Measurements from ENCODE around the gene GPAM. TPM values are rescaled to one million over a fixed set of nuclear protein-coding genes. Genes with fewer than 3 reads are reported as not detected.

GPAM gene
- polyA plus RNA-seq, 3 donors: 0.37 to 1.3 (median 0.59) TPM

DNA sequence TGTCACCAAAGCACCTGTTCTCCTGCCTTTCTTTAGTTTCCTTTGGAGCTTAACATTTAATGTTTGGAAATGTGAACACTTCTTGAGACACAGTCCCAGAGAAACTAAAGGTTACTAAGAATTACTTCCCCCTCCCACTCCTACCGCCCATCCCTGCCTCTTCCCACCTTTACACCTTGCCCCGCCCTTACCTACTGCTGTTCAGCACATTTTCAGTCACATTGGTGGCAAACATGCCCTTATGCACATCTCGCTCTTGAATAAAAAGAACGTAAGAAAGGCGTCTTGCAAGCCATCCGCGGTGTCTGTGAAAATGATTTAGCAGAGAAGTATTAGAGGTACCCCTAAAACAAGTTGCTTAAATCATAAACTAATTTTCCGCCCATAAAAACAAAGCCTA lies 8.2 kb downstream of the GPAM start:
- Histone ChIP-seq H3K4me3 (replicated peaks in 1 of 3; ENCODE audit: low read depth in 2 of 3, low read length in 3 of 3) (no peak overlapping the region), H3K4me1 (ENCODE audit: control insufficient read depth in 1 of 2, insufficient read depth in 2 of 2, low read length in 2 of 2) (no peaks in the 10 kb centered on the region), H3K27ac (ENCODE audit: low read depth in 1 of 2, low read length in 2 of 2) (no peak overlapping the region), H3K9ac (ENCODE audit: insufficient read depth, low read length, poor library complexity, severe bottlenecking) (no peak overlapping the region), H3K36me3 (replicated peaks in 1 of 2; ENCODE audit: control insufficient read depth in 1 of 2, insufficient read depth in 2 of 2, low read length in 2 of 2) (peaks cover 53 to 87% of the 10 kb centered on the region in 2 donors), H3K79me2 (ENCODE audit: insufficient read depth, low read length) (no peaks in the 10 kb centered on the region), H3K4me2 (replicated peaks; ENCODE audit: extremely low read depth, low read length, poor library complexity, severe bottlenecking) (no peak overlapping the region), H4K20me1 (ENCODE audit: insufficient read depth, low read length) (no peaks in the 10 kb centered on the region), H2AFZ (ENCODE audit: insufficient read depth, low read depth, low read length, poor library complexity, severe bottlenecking) (no peak overlapping the region), H3K9me3 (replicated peaks in 1 of 2; ENCODE audit: control insufficient read depth in 1 of 2, insufficient read depth in 1 of 2, low read length in 2 of 2) (no peaks in the 10 kb centered on the region), H3K27me3 (ENCODE audit: control insufficient read depth in 2 of 2, insufficient read depth in 2 of 2, low read length in 2 of 2) (no peaks in the 10 kb centered on the region)
- intact Hi-C loops (cut with micrococcal nuclease): no loop called here
- DNase-seq: no peak
- peaks cover 74 to 83% of the 10 kb centered on the region in 2 donors for H3K36me3 Mint-ChIP-seq
- no peak overlapping the region for H3K27ac Mint-ChIP-seq
- H3K4me1 Mint-ChIP-seq: no peaks in the 10 kb centered on the region
- WGBS (ENCODE audit: insufficient coverage): 100% methylated on average over 2 of the region's 8 CpGs
- no peaks in the 10 kb centered on the region for H3K27me3 Mint-ChIP-seq (ENCODE audit: low read depth in 3 of 3)
- H3K4me3 Mint-ChIP-seq: no peak overlapping the region
- TF ChIP-seq, protein P1, sequence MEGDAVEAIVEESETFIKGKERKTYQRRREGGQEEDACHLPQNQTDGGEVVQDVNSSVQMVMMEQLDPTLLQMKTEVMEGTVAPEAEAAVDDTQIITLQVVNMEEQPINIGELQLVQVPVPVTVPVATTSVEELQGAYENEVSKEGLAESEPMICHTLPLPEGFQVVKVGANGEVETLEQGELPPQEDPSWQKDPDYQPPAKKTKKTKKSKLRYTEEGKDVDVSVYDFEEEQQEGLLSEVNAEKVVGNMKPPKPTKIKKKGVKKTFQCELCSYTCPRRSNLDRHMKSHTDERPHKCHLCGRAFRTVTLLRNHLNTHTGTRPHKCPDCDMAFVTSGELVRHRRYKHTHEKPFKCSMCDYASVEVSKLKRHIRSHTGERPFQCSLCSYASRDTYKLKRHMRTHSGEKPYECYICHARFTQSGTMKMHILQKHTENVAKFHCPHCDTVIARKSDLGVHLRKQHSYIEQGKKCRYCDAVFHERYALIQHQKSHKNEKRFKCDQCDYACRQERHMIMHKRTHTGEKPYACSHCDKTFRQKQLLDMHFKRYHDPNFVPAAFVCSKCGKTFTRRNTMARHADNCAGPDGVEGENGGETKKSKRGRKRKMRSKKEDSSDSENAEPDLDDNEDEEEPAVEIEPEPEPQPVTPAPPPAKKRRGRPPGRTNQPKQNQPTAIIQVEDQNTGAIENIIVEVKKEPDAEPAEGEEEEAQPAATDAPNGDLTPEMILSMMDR (IDR thresholded peaks at IDR 0.05): no peak
- peaks cover 0 to 2% (median 0%) of the 10 kb centered on the region in 7 donors for H3K9me3 Mint-ChIP-seq

DNA sequence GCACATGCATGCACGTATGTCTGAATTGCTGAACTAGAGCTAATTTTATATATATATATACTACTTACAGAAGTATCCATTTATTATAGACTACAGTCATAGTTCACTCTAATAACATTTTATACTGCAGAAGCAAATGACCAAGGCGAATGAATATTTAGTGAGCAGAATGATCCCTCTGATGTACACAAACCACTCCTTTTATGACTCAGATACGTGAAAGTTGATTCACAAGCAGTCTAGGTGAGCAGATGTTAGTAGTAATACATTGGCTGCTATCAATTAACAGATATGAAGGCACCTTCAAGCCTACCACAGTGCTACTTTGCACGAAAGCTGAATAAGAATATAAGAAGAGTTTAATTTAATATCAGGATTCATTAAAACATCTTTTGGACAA lies 10.4 kb downstream of the GPAM start:
- Histone ChIP-seq H3K4me1 (ENCODE audit: control insufficient read depth in 1 of 2, insufficient read depth in 2 of 2, low read length in 2 of 2) (no peaks in the 10 kb centered on the region), H3K79me2 (ENCODE audit: insufficient read depth, low read length) (no peaks in the 10 kb centered on the region), H3K4me3 (replicated peaks in 1 of 3; ENCODE audit: low read depth in 2 of 3, low read length in 3 of 3) (no peak overlapping the region), H4K20me1 (ENCODE audit: insufficient read depth, low read length) (no peaks in the 10 kb centered on the region), H3K36me3 (replicated peaks in 1 of 2; ENCODE audit: control insufficient read depth in 1 of 2, insufficient read depth in 2 of 2, low read length in 2 of 2) (peaks cover 51 to 87% of the 10 kb centered on the region in 2 donors), H3K4me2 (replicated peaks; ENCODE audit: extremely low read depth, low read length, poor library complexity, severe bottlenecking) (no peak overlapping the region), H3K27me3 (ENCODE audit: control insufficient read depth in 2 of 2, insufficient read depth in 2 of 2, low read length in 2 of 2) (no peaks in the 10 kb centered on the region), H2AFZ (ENCODE audit: insufficient read depth, low read depth, low read length, poor library complexity, severe bottlenecking) (no peak overlapping the region), H3K27ac (ENCODE audit: low read depth in 1 of 2, low read length in 2 of 2) (no peak overlapping the region), H3K9ac (ENCODE audit: insufficient read depth, low read length, poor library complexity, severe bottlenecking) (no peak overlapping the region), H3K9me3 (replicated peaks in 1 of 2; ENCODE audit: control insufficient read depth in 1 of 2, insufficient read depth in 1 of 2, low read length in 2 of 2) (no peaks in the 10 kb centered on the region)
- TF ChIP-seq, protein P1 (IDR thresholded peaks at IDR 0.05): no peak
- no CpG with 5 or more reads among the region's 4 CpGs for WGBS (ENCODE audit: insufficient coverage)
- no peaks in the 10 kb centered on the region for H3K4me1 Mint-ChIP-seq
- H3K4me3 Mint-ChIP-seq: no peak overlapping the region
- peaks cover 84% of the 10 kb centered on the region in 2 donors for H3K36me3 Mint-ChIP-seq
- H3K9me3 Mint-ChIP-seq: no peaks in the 10 kb centered on the region
- intact Hi-C loops (cut with micrococcal nuclease): no loop called here
- DNase-seq: no peak
- no peaks in the 10 kb centered on the region for H3K27me3 Mint-ChIP-seq (ENCODE audit: low read depth in 3 of 3)
- H3K27ac Mint-ChIP-seq: no peak overlapping the region

Measured in CD14-positive monocyte (primary cell).